K562 (cell line): ENCODE measurements around the gene CEP295NL. TPM values are rescaled to one million over a fixed set of nuclear protein-coding genes. Genes with fewer than 3 reads are reported as not detected.

Experiments
- ARID4B ChIP-seq: sonication (generic); formaldehyde crosslinking; IDR thresholded peaks from 2 replicates; pipeline ENCODE4 v1.8.0; 2022; ENCODE audit warnings: mild to moderate bottlenecking, missing genetic modification reagents
- LCOR ChIP-seq: sonication (generic); formaldehyde crosslinking; IDR thresholded peaks from 2 replicates; pipeline ENCODE4 v1.8.0; 2022; ENCODE audit warnings: mild to moderate bottlenecking, missing genetic modification reagents
- NFE2L1 ChIP-seq: fragments of 450-650 bp; IDR thresholded peaks from 2 replicates; pipeline ENCODE4 v1.6.1; 2016; ENCODE audit warnings: missing genetic modification characterization, low read depth, mild to moderate bottlenecking, missing compliant biosample characterization, moderate library complexity, borderline replicate concordance
- NRF1 ChIP-seq, 2 experiments: fragments of 450-650 bp; IDR thresholded peaks in 1 of 2; conservative IDR thresholded peaks in 1 of 2; 2 replicates each; pipeline ENCODE4 v1.6.1; 2014; ENCODE audit warnings: mild to moderate bottlenecking in 2 of 2
- PML ChIP-seq: IDR thresholded peaks from 2 replicates; pipeline ENCODE4 v1.6.1; 2012; ENCODE audit warnings: low read length, inconsistent platforms
- RAD21 ChIP-seq, 2 experiments: fragments of 250-450 bp in 1 of 2; fragments of 450-650 bp in 1 of 2; sonication (Bioruptor Pico) in 1 of 2; formaldehyde crosslinking in 1 of 2; IDR thresholded peaks in 1 of 2; conservative IDR thresholded peaks in 1 of 2; 2 replicates each; pipeline versions ENCODE4 v1.4.0 to v1.8.0; 2020 to 2022; ENCODE audit warnings: mild to moderate bottlenecking in 2 of 2, moderate library complexity in 1 of 2
- REST ChIP-seq, 2 experiments: fragments of 450-650 bp; formaldehyde crosslinking in 1 of 2; IDR thresholded peaks; 2 replicates each; pipeline versions ENCODE4 v1.4.0 to v1.6.1; 2014 to 2020; ENCODE audit warnings: mild to moderate bottlenecking in 2 of 2, borderline replicate concordance in 1 of 2, low read depth in 1 of 2
- SAFB ChIP-seq: fragments of 200-400 bp; formaldehyde crosslinking; IDR thresholded peaks from 2 replicates; pipeline ENCODE4 v1.6.1; 2017; ENCODE audit warnings: low read depth, low read length, borderline replicate concordance
- STAG1 ChIP-seq: sonication (generic); formaldehyde crosslinking; IDR thresholded peaks from 2 replicates; pipeline ENCODE4 v1.5.0; 2020; ENCODE audit warnings: missing genetic modification reagents, borderline replicate concordance
- SUPT5H ChIP-seq: fragments of 450-650 bp; IDR thresholded peaks from 2 replicates; pipeline ENCODE4 v1.6.1; 2016
- TFAP4 ChIP-seq: sonication (generic); formaldehyde crosslinking; IDR thresholded peaks from 2 replicates; pipeline ENCODE4 v1.8.0; 2022; ENCODE audit warnings: missing genetic modification reagents, mild to moderate bottlenecking, moderate library complexity, borderline replicate concordance
- ZNF280A ChIP-seq: fragments of 450-650 bp; IDR thresholded peaks from 2 replicates; pipeline ENCODE4 v1.6.1; 2018; ENCODE audit warnings: mild to moderate bottlenecking, low read depth; ENCODE audit not compliant: partially characterized antibody
- polyA plus RNA-seq, 8 experiments: library from polyadenylated mRNA; depleted of rRNA in 4 of 8; stranded (reverse) in 5 of 8; unstranded in 3 of 8; fragments of >200 nt; fragmentation: Nextera tagmentation in 2 of 8; fragmentation: Illumina TruSeq in 1 of 8; extraction: Ambion mirVana in 2 of 8; extraction: Trizol in 1 of 8; gene quantifications; 2 replicates each; pipeline versions ENCODE4 v1.2.1 to v1.2.3, GENCODE V29; 2011 to 2014; ENCODE audit warnings: inconsistent platforms in 1 of 8, missing spikeins in 1 of 8
- total RNA-seq, 7 experiments: library from RNA; depleted of rRNA in 6 of 7; stranded (reverse); fragments of >200 nt in 6 of 7; fragmentation: Illumina TruSeq in 2 of 7; extraction: Trizol in 2 of 7; gene quantifications; 2 replicates each; pipeline versions ENCODE4 v1.2.1 to v1.2.3, GENCODE V29; 2011 to 2021; ENCODE audit warnings: low replicate concordance in 1 of 7

CEP295NL gene
- total and polyA plus RNA-seq, 9 of the 15 experiments (the other 6 are each of a cell fraction or from before 2014, with no cell fraction given): not detected

- TF ChIP-seq REST (IDR thresholded peaks at IDR 0.05; ENCODE audit: borderline replicate concordance) (peak; percentile 46; the same call in 1 of the 2 replicates), REST (CRISPR knock-in tag; IDR thresholded peaks at IDR 0.05; ENCODE audit: low read depth) (no peak), ZNF280A (no peak), STAG1 (CRISPR knock-in tag) (peak; percentile 26; the same call in 1 of the 2 replicates), ARID4B (0 out of 2 replicates have a peak, but pooled peaks have one; percentile 30), NFE2L1 (tag) (no peak), SAFB (no peak), SUPT5H (no peak), TFAP4 (CRISPR knock-in tag) (peak; percentile 25; the same call in 1 of the 2 replicates), PML (no peak), LCOR (0 out of 2 replicates have a peak, but pooled peaks have one; percentile 34), RAD21 (CRISPR knock-in tag; conservative IDR thresholded peaks at IDR 0.05 in 1 of 2, IDR thresholded peaks at IDR 0.05 in 1 of 2) (peak; percentile 52 to 82), NRF1 (conservative IDR thresholded peaks at IDR 0.05 in 1 of 2, IDR thresholded peaks at IDR 0.05 in 1 of 2) (peak; percentile 71 to 76)
Observed at GRCh38 chr17:78852709-78853121, 50.3 kb downstream of the CEP295NL start (continued).
